Kasumi-1 (cell line): ENCODE data around the gene CETN1.

ENCODE experiments used
- DNase-seq, 2 experiments: peaks; one replicate each; lab custom pipeline; 2025; lab: John Stamatoyannopoulos, UW

Gene CETN1

GRCh38 chr18:577643-578375 is 2.4 kb upstream of the CETN1 start:
- no peak for DNase-seq

DNA sequence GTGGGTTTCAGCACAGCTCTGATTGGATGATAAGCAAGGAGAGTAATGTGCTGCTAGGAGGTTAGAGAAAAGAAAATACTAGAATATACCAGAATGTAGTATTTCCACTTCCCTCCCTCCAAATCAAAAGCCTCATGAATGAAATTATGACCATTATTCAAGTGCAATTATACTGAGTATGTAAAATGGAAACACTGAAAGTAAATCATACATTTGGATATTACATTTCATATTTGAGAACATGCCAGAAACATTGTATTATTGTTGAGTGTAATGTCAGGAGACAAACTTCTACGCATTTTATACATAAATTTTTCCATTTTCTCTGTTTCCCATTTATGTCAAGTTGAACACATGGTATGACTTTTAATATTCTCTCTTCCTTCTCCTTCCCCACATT is 942 bp upstream of the CETN1 start:
- no peak for DNase-seq

- no peak for DNase-seq
These were observed 916 bp downstream of the CETN1 start for GRCh38 chr18:581096-581495.

- DNase-seq: no peak
These were observed 2.3 kb downstream of the CETN1 start for GRCh38 chr18:582465-582864.

DNA sequence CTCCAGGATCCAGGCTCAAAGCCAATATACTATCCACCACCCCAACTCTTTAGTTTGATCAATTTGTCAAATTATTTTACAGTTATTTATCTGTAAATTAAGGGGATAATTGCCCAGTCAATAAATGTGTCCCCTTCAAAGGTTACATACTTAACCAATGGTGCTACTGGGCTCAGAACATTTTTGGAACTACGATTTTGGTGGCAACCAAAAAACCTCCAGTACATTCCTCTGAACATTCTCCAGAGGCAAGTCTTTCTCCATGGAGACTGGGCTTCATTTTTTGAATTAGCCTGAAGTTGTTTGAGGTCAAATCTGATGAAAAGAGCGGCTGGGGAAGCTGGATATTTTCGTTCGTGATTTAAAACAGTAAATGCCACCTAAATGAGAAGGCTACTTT is 14.9 kb downstream of the CETN1 start:
- no peak for DNase-seq

DNA sequence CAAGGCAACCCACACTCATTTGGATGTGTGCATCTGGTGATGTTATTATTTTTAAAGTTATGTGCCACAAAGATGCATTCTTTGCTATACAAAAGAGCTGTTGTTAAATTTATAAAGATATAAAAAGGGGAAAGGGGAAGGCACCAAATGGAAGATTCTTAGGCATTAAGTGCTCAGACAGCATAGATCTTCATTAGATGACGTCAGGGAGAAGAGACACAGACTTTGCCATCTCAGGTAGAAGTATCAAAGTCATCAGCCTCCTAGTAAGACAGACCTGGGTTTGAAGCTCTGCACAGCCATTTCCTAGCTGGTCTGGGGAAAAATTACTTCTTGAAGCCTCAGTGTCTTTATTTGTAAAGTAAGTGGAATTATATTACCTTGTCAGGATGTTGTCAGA is 15.4 kb downstream of the CETN1 start:
- DNase-seq: no peak

GRCh38 chr18:596288-596881 is 16.2 kb downstream of the CETN1 start:
- no peak for DNase-seq

GRCh38 chr18:598124-598589 is 18.0 kb downstream of the CETN1 start:
- DNase-seq: no peak

- no peak for DNase-seq
These were observed 19.9 kb downstream of the CETN1 start for GRCh38 chr18:600107-600506.

- DNase-seq: no peak
These were observed 24.6 kb downstream of the CETN1 start for GRCh38 chr18:604771-605170.

GRCh38 chr18:607930-608329 is 27.8 kb downstream of the CETN1 start:
- no peak for DNase-seq

DNA sequence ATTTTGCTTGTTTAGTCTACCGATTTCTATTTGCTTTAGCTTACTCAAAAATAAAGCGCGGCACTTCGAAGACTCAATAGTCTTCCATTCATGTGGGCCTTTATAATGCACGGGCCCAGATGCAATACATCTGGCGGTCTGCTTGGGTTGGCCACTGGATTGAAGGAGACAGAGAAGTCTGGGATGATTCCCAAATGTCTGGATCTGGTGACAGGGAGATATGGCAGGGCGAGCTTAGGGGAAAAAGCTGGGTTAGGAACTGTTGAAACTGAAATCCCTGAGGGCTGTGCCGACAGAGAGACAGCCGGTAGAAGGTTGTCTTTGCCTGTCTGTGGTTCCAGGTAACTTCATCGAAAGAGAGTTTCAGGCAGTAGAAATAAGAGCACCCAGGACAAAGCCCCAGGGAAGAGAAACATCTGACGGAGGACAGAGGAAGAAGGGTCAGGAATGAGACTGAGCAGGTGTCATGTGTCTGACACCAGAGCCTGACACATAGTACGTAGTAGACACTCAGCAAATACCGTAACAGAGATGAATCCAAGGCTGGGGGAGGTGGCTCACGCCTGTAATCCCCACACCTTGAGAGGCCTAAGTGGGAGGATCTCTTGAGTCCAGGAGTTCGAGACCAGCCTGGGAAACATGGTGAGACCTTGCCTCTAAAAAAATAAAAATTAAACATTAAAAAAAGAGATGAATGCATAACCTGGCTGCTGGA is 30.2 kb downstream of the CETN1 start:
- no peak for DNase-seq

DNA sequence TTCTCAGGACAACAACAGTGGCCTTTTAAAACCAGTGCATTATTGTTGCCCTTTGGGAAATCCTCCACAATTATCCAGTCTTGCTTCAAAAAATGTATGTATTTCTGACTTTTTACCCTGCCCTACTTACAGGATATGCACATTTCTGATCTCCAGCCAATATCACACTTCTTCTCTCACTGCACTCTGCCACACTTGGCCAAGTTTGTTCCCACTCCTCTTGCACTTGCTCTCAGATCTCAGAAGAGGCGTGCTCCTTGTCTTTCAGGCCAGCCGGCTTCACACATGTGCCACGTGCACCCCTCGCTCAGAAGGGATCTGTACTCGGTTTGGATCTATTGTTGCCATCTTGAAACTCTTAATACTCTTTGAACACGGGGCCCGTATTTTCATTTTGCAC is 32.0 kb downstream of the CETN1 start:
- DNase-seq: no peak

GRCh38 chr18:614193-614592 is 34.0 kb downstream of the CETN1 start:
- no peak for DNase-seq

DNA sequence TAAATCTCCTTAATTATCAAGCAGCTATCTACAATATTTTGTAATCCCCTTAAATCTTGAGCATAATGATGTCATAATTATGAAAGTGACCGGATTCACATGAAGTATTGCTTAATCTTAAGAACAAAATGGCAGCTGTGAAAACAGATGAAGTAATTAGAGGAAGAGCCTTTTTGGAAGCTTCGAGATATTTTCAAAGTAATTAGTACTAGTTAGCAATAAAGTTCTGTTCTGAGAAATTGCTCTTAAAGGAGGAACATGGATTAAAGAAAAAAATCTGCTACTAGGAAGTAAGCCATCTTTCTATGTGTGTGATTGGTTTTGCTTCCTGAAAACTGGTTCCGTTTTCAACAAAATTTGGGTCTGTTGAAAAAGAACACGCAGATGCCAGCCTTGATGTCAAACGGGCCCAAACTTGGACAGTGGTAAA is 34.9 kb downstream of the CETN1 start:
- no peak for DNase-seq

- no peak for DNase-seq
These were observed 35.6 kb downstream of the CETN1 start for GRCh38 chr18:615773-616172.

GRCh38 chr18:616380-616995 is 36.3 kb downstream of the CETN1 start:
- peak; percentile 67 to 78 for DNase-seq

- no peak for DNase-seq
These were observed 37.9 kb downstream of the CETN1 start for GRCh38 chr18:617970-618504.

DNA sequence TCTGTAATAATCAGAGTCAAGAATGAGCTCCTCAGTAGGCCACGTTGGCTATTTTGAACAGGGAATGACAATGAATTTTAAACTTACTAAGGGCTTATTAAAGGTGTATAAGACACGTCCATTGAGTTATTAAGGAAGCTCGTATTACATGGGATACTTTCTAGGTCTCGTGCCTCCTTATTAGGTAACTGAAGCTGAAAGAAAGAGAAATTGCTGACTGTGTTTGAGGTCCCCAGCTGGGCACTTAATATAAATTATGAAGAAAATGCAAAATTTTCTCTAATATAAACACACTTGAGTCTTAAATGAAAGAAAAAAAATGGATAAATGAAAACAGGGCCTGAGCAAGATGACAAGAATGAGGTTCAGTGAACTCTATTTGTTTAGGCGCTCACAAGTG is 38.4 kb downstream of the CETN1 start:
- DNase-seq: no peak

GRCh38 chr18:621291-622043 is 41.3 kb downstream of the CETN1 start:
- no peak for DNase-seq

DNA sequence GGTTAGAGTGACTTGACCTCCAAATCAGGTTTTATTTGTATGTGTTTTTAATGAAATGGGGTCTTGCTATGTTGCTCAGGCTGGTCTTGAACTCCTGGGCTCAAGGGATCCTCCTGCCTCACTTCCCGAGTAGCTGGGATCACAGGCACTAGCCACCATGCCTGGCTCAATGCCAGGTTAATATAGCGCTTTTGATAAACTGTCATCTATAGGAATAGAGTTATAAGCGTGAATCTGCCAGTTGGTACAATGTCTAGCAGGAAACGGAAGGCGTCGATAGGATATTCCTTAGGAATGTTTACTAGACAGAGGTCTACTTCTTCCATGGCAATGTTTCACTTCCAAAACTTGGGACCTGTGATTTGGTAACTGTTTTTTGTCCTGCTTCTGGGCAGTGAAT is 42.1 kb downstream of the CETN1 start:
- DNase-seq: no peak
